HepG2 (cell line): ENCODE measurements around the gene ST6GALNAC6. TPM values are rescaled to one million over a fixed set of nuclear protein-coding genes. Genes with fewer than 3 reads are reported as not detected.

Source experiments
- ATAC-seq: fragments of 200-7000 bp; cut with Tn5 transposase; 3 replicates; pipeline ENCODE4 v1.9.1; 2020; ENCODE audit warnings: mild to moderate bottlenecking, moderate library complexity
- BruUV-seq: library from RNA; stranded (reverse); fragments of 400-500 nt; replicated peaks from 2 replicates; lab custom pipeline; 2021; lab: Mats Ljungman, UMichigan
- CTCF ChIA-PET: fragments of 300-600 bp; formaldehyde crosslinking; extraction: SDS; loops from one replicate; lab custom pipeline; 2021; ENCODE audit warnings: low total read pairs, inconsistent platforms, low intra/inter-chr PET ratio; lab: Yijun Ruan, JAX
- POLR2A ChIA-PET: fragments of 350-600 bp; sonication (Branson Sonifier 250); formaldehyde crosslinking; loops from one replicate; lab custom pipeline; 2020; ENCODE audit warnings: antibody characterized with exemption, inconsistent platforms; lab: Yijun Ruan, JAX
- DNase-seq: peaks from one replicate; pipeline ENCODE4 v3.0.0-alpha.2; 2015; ENCODE audit warnings: low spot score
- FAIRE-seq: peaks from 3 replicates; lab custom pipeline; 2011; peaks lifted over from hg19 to GRCh38; lab: Jason Lieb, UNC
- H2AFZ ChIP-seq: one replicate; pipeline ENCODE4 v1.6.1; 2011; ENCODE audit warnings: low read length, inconsistent platforms
- H3K27ac ChIP-seq: fragments of 300-600 bp; 3 replicates; pipeline ENCODE4 v1.8.0; 2011; ENCODE audit warnings: mixed run types, mild to moderate bottlenecking, mixed read lengths, low read length, inconsistent platforms; ENCODE audit not compliant: insufficient read depth; ENCODE audit errors: extremely low read length
- H3K27me3 ChIP-seq, 2 experiments: fragments of 200-600 bp in 1 of 2; 2 replicates in 1 of 2; 3 replicates in 1 of 2; pipeline versions ENCODE4 v1.6.0 to v1.8.0; 2011; ENCODE audit warnings: low read length in 2 of 2, mild to moderate bottlenecking in 2 of 2, moderate library complexity in 2 of 2, inconsistent platforms in 1 of 2; ENCODE audit not compliant: insufficient read depth in 2 of 2, control insufficient read depth in 1 of 2
- H3K36me3 ChIP-seq, 2 experiments: fragments of 200-600 bp in 1 of 2; replicated peaks in 1 of 2; 2 replicates in 1 of 2; 3 replicates in 1 of 2; pipeline versions ENCODE4 v1.5.1 to v1.8.0; 2011; ENCODE audit warnings: low read length in 2 of 2, inconsistent platforms in 1 of 2; ENCODE audit not compliant: insufficient read depth in 2 of 2, control insufficient read depth in 1 of 2
- H3K4me1 ChIP-seq: 2 replicates; pipeline ENCODE4 v1.5.1; 2012; ENCODE audit warnings: low read length, inconsistent platforms; ENCODE audit not compliant: insufficient read depth
- H3K4me2 ChIP-seq: 2 replicates; pipeline ENCODE4 v1.6.0; 2011; ENCODE audit warnings: low read depth, low read length, inconsistent platforms
- H3K4me3 ChIP-seq, 3 experiments: fragments of 200-600 bp in 1 of 3; sonication (generic), shearing (Covaris generic) in 1 of 3; replicated peaks in 1 of 3; 2 replicates each; pipeline ENCODE4 v1.5.1; 2011 to 2016; ENCODE audit warnings: low read length in 3 of 3, inconsistent platforms in 2 of 3, low read depth in 2 of 3, mild to moderate bottlenecking in 2 of 3, control low read depth in 1 of 3, mixed read lengths in 1 of 3; ENCODE audit not compliant: insufficient read depth in 1 of 3
- H3K79me2 ChIP-seq: one replicate; pipeline ENCODE4 v1.6.1; 2011; ENCODE audit warnings: low read length, inconsistent platforms; ENCODE audit not compliant: insufficient read depth
- H3K9ac ChIP-seq: 2 replicates; pipeline ENCODE4 v1.6.0; 2011; ENCODE audit warnings: mild to moderate bottlenecking, low read depth, low read length, inconsistent platforms; ENCODE audit not compliant: insufficient read depth
- H3K9me3 ChIP-seq: 2 replicates; pipeline ENCODE4 v1.5.1; 2012; ENCODE audit warnings: mild to moderate bottlenecking, low read length
- H4K20me1 ChIP-seq: 2 replicates; pipeline ENCODE4 v1.6.0; 2011; ENCODE audit warnings: inconsistent platforms, mild to moderate bottlenecking, low read length, moderate library complexity; ENCODE audit not compliant: insufficient read depth
- CSRNP1 ChIP-seq: sonication (generic); formaldehyde crosslinking; IDR thresholded peaks from 2 replicates; pipeline ENCODE4 v1.8.1; 2023; ENCODE audit warnings: mild to moderate bottlenecking, missing genetic modification reagents
- IRF1 ChIP-seq: sonication (generic); formaldehyde crosslinking; IDR thresholded peaks from 2 replicates; pipeline ENCODE4 v1.4.0; 2020; ENCODE audit warnings: low read depth, mild to moderate bottlenecking, missing genetic modification reagents
- ZBTB49 ChIP-seq: sonication (generic); formaldehyde crosslinking; IDR thresholded peaks from 2 replicates; pipeline ENCODE4 v1.4.0; 2020; ENCODE audit warnings: missing genetic modification reagents, borderline replicate concordance
- ZNF605 ChIP-seq: sonication (generic); formaldehyde crosslinking; IDR thresholded peaks from 2 replicates; pipeline ENCODE4 v1.8.0; 2022; ENCODE audit warnings: mild to moderate bottlenecking, missing genetic modification reagents
- ZNF629 ChIP-seq: sonication (generic); formaldehyde crosslinking; conservative IDR thresholded peaks from 2 replicates; pipeline ENCODE4 v1.5.0; 2020; ENCODE audit warnings: missing genetic modification reagents
- WGBS: methylation state at CpG from one replicate; pipeline ENCODE4 v1.1.6; 2017; ENCODE audit warnings: low lambda C conversion rate; 5-methylcytosine and 5-hydroxymethylcytosine counted together
- in situ Hi-C: cut with HindIII; loops from 2 replicates; pipeline ENCODE4 v1.10.0; 2017; ENCODE audit warnings: low pct_unique_long_range_greater_than_20kb; ENCODE audit not compliant: extremely low pct_ligation_motif_present
- intact Hi-C: fragments of 100-400 bp; cut with micrococcal nuclease; formaldehyde crosslinking; loops from one replicate; pipeline ENCODE4 v1.10.0; 2022; ENCODE audit not compliant: unreplicated experiment
- polyA plus RNA-seq, 8 experiments: library from polyadenylated mRNA; depleted of rRNA in 3 of 8; stranded (reverse) in 7 of 8; unstranded in 1 of 8; fragments of >200 nt; fragmentation: Illumina TruSeq in 4 of 8; extraction: Trizol in 4 of 8; gene quantifications; 2 replicates each; pipeline versions ENCODE4 v1.2.1 to v1.2.3, GENCODE V29; 2011 to 2016; ENCODE audit warnings: low read depth in 4 of 8, missing spikeins in 1 of 8, mixed read lengths in 1 of 8; ENCODE audit not compliant: insufficient read depth in 1 of 8
- total RNA-seq, 5 experiments: library from RNA; depleted of rRNA; stranded (reverse); fragments of >200 nt; fragmentation: Illumina TruSeq; extraction: Trizol; gene quantifications; 2 replicates each; pipeline ENCODE4 v1.2.3, GENCODE V29; 2016; ENCODE audit warnings: low read depth in 1 of 5

The ST6GALNAC6 gene
- total and polyA plus RNA-seq, 2 of the 13 experiments (the other 11 are each of a cell fraction or from before 2014, with no cell fraction given), result 18.5 to 65.4 TPM

GRCh38 chr9:127852829-127853228 lies 46.6 kb downstream of the ST6GALNAC6 start:
- intact Hi-C loops, result no loop called here
- ATAC-seq, result no peak
- Histone ChIP-seq H3K4me3 (no peak overlapping the region), H3K4me1 (peaks cover 70% of the 10 kb centered on the region), H3K9ac (no peak overlapping the region), H2AFZ (no peak overlapping the region), H3K27me3 (0 out of 5 replicates have a peak, but pooled peaks cover 0 to 1% of the 10 kb centered on the region in 2 experiments), H3K27ac (no peak overlapping the region), H3K36me3 (no peaks in the 10 kb centered on the region), H3K4me2 (no peak overlapping the region), H3K9me3 (0 out of 2 replicates have a peak, but pooled peaks cover 7% of the 10 kb centered on the region)
- CTCF ChIA-PET, result no interaction called here
- FAIRE-seq, result no peak
- DNase-seq, result no peak
- WGBS, result 83% methylated on average over 8 of the region's 9 CpGs
- POLR2A ChIA-PET, result no interaction called here
- no peak for TF ChIP-seq CSRNP1 (CRISPR knock-in tag)
- TF ChIP-seq IRF1 (CRISPR knock-in tag), result no peak
- peak; percentile 64 for TF ChIP-seq ZNF629
- TF ChIP-seq ZBTB49 (CRISPR knock-in tag), result no peak
- TF ChIP-seq ZNF605 (CRISPR knock-in tag), result no peak
- TF ChIP-seq, all 625 proteins: peak for 1
- in situ Hi-C loops, result no loop called here
- no peaks in the 10 kb centered on the region for H3K79me2 ChIP-seq
- no peaks in the 10 kb centered on the region for H4K20me1 ChIP-seq
- BruUV-seq, result no TSS peak
